ENCODE measurements around the gene TMEM250.

- no peak for TF ChIP-seq REST (IDR thresholded peaks at IDR 0.05; ENCODE audit: low read depth)
- TF ChIP-seq TAF1 (IDR thresholded peaks at IDR 0.05; ENCODE audit: low read depth) = no peak
These were observed 30.1 kb upstream of the TMEM250 start for GRCh38 chr9:136148766-136149165.
